Measurements from ENCODE around the gene SLC52A3.
A peak's percentile ranks its signal among the peaks of the same experiment; 100 is the strongest.

Gene SLC52A3

DNA sequence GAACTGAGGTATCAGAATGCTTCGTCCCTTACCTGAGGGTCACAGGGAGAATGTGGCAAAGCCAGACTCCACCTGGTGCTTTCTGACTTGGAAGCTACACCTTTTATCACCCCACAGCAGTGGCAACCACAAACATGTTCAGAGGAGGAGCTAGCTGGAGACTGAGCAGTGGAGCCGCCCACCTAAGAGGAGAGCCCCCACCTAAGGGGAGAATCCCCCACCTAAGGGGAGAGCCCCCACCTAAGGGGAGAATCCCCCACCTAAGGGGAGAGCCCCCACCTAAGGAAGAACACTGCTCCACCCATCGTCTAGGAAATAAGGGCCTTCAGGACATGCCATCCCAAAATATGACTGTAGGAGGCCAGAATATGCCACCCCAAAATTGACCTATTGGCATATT lies 4.0 kb downstream of the SLC52A3 start:
- DNase-seq = no peak

DNA sequence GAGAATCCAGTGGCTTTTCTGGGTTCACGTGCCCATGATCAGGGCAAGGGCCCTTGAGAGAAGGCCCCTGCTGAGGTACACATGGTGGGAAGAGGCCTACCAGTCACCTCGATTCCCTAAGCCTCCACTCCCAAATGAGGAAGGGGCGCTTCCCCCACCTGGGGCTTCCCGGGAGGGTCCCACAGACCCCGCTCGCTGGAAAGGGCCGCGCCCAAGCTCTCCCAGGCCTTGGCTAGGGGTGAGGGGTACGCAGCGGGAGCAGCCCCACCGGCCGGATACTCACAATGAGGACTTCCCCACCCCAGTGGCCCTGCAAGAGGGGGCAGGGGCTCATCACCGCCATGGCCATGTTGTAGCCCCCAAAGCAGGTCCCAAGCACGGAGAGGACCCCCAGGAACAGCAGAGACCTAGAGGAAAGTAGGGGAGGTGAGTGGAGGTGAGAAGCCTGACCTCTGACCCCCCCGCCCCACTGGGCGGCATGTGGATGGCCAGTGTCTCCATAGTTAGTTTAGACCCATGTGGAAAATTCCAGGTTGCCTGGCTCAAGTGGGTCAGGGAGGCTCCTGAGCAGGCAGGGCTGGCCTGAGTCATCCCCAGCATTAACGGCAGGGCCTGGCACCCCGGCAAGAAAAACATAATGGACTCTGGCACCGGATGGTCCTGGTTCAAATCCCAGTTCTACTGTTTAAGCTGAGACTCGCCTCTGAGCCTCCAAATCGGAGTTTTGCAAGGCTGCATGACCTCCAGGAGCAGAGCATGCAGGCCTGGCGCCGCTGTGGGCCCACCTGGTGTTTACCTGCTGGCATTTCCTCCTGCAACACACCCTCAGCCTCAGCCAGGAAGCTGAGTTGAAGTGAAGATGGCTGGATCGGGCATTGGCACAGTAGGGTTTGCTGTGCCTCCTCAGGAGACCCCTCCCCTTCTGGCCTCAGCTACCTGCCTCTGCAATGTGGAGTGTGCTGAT lies 6.6 kb downstream of the SLC52A3 start:
- DNase-seq = no peak

DNA sequence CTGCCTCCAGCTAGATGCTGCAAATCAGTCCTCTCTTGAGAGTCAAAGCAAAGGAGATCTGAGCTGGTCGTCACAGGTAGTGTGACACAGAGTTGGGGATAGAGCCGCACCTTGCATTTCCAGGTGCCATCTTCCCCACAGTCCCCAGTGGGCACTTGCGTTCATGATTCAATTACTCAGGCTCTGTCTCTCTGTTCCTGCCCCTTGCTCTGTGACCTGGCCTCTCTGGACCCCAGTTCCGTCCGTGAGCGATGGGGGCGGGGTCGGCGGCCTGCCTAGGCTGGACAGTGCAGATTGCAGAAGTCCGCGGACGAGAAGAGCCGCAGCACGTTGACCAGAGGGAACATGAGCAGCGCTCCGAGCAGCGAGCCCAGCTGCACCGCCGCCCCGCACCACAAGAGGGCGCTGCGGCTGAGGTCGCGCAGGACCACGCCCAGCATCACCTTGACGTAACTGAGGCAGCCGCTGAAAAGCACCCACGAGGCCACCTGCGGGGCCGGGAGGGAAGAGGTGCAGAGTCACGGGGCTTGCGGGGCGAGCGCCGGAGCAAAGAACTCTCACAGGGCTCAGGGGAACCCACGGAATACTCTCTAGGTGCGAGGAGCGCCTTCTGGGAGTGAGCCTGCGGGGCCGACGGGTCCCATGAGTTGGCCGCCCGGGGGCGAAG lies 7.4 kb downstream of the SLC52A3 start:
- DNase-seq = no peak

DNA sequence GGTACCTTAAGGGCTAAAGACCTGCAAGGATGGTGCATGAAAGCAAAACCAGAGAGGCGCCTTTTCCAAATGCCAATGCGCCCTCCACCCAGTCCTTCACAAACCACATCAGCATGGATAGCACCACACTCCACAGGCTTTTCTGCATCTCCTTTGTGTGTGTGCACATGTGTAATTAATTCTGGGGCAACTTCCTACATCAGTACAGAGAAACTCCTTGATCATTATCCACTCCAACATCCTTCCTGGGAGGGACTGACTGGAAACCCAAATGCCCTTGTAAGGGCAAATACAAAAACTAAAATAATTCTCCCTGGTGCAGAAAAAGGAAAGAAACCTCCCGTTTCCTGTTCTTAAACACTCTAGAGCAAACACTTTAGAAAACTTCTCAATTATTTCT lies 10.8 kb downstream of the SLC52A3 start:
- DNase-seq = no peak

DNA sequence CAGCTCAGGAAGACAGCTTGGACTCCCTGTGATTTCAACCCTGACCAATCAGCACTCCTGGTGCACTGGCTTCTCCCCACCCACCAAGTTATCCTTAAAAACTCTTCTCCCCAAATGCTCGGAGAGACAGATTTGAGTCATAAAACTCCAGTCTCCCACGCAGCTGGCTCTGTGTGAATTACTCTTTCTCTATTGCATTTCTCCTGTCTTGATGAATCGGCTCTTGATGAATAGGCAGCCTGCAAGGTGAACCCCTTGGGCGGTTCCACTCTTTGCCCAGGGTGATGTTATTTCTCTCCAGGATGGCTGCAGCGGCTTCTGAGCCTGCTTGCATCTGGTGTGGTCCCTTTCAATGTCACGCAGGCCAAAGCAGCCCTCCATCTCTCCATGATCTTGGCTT lies 12.4 kb downstream of the SLC52A3 start:
- no peak for DNase-seq

DNA sequence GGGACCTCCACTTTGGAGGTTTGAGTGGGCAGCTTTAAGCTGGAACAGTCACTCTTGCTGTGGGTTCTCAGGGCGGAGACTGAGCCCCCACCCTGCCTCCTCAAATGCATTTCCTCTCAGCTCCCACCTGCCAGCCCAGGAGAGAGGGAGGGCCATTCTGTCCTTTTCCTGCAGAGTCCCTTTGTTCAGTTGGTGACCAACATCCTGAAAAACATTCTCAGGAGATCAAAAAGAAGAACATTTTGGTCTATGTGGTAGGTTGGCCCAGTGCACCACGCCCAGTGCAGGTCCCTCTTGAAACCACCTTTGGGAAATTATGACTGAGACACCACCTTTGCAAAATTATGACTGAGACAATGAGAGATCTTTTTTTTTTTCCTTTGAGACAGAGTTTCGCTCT lies 13.4 kb downstream of the SLC52A3 start:
- DNase-seq = no peak

DNA sequence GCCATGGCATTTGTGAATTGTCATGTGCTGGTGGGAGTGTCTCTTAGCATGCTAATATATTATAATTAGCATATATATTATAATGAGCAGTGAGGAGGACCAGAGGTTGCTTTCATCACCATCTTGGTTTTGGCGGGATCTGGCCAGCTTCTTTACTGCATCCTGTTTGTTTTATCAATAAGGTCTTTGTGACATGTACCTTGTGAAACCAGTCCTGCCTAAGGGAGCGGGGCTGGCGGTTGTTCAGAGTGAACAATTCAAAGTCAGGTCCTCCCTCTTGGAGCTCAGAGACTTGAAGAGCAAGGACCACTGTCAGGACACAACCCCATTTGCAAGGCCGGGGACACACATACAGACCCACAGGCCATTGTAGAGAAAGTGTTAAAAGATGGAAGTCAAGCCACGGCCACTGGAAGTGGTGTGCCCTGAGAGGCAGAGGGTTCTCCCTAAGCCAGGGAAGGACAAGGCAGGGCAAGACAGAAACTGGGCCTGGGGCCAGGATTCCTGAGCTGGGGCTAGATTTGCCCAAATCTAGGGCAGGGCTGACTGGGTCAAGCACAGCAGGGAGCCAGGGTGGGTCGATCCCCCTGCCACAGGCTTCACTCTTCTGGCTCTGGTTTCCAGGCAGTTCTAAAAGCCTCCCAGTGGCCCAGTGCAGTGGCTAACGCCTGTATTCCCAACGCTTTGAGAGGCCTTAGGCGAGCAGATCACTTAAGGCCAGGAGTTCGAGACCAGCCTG lies 14.2 kb downstream of the SLC52A3 start:
- no peak for DNase-seq

DNA sequence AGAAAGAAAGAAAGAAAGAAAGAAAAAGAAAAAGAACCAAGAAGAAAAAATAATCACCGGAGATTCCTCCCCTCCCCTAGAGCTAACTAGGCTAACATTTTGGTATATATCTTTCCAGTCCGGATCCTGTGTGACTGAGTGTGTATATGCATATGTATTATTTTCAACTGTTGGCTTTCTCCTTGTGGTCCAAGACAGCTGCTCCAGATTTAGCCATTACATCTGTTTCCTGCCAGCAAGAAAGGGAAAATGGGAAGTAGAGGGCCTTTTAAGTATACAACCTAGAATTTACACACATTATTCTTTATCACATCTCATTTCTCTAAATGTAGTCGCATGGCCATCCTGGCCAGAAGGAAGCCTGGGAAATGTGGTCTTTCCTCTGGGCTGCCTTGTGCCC lies 15.2 kb downstream of the SLC52A3 start:
- no peak for DNase-seq

DNA sequence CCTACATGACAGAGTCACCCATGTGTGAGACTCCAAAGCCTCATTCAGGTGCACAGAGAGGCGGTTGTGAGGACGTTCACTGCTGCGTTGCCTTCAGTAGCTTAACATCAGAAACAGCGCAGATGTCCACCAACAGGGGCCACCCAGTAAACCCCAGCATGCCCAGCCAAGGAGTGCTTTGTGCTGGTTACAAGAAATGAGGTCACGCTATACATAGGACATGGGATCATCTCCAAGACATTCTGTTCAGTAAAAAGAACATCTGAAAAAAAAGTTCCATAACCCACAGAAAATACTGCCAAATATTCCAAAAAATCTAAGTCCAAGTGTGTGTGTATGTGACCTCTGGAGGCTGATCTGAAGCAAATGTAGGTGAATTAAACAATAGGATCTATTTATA lies 16.0 kb downstream of the SLC52A3 start:
- no peak for DNase-seq

DNA sequence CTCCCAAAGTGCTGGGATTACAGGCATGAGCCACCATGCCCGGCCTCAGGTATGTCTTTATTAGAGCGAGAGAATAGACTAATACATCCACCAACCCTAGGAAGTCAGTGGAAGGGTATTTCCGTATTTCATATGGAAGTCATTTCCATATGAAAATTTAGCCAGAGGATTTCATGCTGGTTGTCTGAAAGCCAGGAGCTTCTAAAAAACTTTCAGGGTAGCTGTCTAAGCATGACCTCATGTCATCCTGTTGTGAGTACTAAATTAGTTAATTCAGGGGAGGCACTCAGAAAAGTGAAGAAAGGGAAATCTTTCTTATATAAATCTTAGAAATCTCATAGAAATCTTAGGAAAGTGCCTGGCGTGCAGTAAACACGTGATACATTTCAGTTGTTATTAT lies 16.5 kb downstream of the SLC52A3 start:
- DNase-seq = no peak

DNA sequence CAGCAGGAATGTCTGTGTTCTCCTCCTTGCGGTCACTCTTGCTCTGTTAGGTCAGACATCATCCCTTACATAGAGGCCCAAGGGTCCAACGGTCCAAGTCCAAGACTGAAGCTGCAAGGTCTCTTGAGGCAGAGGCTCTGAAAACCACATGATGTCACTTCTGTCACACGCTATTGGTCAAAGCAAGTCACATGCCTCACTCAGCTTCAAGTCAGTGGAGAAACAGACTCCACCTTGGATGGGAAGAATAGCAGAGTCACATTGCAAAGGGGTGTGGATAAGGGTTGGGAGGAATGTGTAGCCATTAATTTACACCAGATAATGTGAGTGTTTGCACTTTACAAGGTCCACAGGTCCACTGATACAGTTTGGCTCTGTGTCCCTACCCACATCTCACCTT lies 17.5 kb downstream of the SLC52A3 start:
- DNase-seq = no peak

DNA sequence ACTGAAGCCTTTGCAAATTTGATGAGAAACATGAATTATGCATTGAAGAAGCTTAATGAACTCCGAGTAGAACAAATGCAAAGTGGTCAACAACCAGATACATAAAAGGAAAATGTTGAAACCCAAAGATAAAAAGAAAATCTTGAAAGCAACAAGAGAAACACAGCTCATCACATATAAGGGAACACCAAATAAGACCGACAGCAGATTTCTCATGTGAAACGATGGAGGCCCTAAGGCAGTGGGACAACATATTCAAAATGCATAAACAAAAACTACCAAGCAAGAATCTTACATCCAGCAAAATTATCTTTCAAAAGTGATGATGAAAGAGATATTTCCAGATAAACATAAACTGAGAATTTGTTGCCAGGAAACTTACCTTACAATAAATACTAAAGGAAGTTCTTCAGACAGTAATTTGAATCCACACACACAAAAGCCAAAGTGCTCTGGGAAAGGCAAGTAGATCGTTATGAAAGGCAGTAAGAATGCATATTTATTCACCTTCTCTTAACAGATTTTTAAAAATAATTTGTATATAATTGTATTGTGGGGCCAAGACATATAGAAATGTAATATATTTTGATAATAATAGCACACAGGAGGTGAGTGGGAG lies 22.5 kb downstream of the SLC52A3 start:
- no peak for DNase-seq

DNA sequence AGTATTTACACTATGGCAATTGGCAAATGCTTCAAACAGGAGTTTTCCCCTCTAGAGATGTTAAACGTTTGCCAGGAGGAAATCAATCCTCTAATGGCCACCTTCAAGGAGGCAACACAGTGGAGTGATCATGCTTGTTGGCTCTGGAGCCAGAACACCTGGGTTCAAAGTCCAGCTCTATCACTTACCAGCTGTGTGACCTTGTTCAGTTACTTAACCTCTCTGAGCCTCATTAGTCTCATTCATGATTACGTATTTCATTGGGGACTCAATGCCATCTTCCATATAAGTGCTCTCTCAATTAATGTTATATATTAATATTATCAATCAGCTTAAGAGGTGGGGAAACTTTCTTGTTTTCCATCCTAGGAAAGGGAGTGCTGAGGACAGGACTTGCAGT lies 26.1 kb downstream of the SLC52A3 start:
- DNase-seq = no peak

DNA sequence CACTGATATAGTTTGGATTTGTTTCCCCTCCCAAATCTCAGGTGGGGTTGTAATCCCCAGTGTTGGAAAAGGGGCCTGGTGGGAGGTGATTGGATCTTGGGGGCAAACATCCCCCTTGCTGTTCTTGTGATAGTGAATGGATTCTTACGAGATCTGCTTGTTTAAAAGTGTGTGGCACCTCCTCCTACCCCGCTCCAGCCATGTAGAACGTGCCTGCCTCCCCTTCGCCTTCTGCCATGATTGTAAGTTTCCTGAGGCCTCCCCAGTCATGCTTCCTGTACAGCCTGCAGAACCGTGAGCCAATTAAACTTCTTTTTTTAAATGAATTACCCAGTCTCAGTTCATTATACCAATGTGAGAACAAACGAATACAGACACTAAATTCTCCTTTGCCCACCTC lies 26.7 kb downstream of the SLC52A3 start:
- DNase-seq = no peak

DNA sequence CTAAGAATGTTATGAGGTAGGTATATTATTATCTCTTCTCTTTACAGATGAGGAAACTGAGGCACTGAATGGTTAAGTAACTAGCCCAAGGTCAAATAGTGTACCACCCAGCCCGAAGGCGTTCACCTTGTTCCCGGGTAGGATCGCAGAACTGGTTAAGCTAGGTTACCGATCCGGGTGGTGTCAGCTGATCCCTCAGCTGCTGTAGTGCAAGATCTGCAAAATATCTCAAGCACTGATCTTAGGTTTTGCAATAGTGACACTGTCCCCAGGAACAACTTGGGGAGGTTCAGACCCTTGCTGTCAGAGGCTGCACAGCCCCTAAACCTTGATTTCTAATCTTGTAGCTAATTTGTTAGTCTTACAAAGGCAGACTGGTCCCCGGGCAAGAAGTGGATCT lies 28.1 kb downstream of the SLC52A3 start:
- DNase-seq = no peak

DNA sequence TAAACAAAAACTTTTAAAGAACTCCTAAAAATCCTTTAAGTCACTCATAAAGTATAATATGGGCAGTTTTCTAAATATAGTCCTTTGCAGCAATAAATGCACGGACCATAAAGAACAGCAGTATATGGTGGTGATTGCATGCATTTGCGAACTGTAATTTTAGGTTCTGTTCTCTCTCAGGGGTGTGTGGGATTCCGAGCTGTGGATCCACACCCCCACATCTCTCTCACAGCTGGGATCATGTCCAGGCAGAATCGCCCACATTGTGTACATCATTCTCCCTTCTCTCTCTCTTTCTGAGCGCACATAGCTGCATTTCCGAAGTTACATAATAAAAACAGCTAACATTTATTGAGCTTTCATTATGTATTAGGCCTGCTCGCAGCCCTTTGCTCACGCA lies 28.6 kb downstream of the SLC52A3 start:
- no peak for DNase-seq

DNA sequence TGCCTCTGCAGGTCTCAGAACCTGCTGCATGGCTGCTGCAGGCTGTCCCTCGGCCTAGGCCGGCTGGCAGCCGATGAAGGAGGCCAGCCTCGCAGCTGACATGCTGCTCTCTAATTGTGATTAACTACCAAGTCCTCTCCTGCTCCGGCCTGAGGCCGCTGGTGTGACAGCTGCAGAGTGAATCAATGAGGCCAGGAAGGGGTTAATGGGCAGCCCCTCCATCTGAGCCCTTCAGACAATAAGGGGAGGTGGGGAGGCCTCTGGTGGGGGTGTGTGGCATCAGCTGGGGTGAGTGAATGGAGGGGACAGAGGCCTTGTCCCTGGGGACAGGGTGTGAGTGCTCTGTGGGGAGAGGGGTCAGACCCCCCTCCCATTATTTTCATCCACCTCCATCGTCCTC lies 34.4 kb downstream of the SLC52A3 start:
- no peak for DNase-seq

DNA sequence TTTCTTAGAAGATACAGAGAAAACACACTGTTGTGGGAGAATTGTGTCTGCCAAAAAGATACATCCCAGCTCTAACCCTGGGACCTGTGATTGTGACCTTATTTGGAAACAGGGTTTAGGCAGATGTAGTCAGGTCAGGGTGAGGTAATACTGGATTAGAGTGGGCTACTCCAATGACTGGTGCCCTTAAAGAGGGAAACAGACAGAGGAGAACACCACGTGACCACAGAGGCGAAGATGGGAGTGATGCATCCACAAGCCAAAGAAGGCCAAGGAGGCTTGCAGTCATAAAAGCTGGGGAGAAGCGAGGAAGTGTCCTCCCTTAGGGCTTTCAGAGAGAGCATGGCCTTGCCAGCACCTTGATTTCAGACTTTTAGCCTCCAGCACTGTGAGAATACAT lies 35.6 kb downstream of the SLC52A3 start:
- no peak for DNase-seq

DNA sequence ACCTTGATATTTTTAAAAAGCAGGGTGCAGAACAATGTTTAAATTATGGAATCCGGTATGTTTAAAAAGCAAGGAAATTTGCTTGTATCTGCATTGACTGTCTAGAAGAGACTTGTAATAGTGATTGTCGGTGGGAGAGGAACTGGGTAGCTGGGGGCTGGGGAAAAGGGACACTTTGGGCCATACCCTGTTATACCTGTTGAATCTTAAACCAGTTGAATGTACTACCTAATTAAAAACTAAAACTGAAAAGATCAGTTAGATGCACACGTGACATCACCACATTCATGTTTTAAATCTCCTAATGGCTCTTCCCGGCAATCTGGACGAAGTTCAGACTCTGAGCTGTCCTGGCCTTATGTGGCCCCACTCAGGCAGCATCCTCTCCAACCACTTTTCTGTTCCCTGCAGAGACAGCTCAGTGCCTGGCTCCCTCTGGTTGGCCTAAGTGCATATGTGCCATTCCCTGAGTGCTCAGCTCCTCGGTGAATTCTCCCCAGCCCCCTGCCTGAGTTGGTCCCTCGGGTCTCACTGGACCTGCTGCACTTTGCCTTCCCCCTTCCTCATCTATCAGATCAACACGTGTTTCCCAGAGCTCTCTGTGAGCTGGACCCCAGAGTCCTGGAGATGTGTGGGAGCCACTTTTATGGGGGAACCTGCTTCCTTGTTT lies 36.3 kb downstream of the SLC52A3 start:
- DNase-seq = no peak

DNA sequence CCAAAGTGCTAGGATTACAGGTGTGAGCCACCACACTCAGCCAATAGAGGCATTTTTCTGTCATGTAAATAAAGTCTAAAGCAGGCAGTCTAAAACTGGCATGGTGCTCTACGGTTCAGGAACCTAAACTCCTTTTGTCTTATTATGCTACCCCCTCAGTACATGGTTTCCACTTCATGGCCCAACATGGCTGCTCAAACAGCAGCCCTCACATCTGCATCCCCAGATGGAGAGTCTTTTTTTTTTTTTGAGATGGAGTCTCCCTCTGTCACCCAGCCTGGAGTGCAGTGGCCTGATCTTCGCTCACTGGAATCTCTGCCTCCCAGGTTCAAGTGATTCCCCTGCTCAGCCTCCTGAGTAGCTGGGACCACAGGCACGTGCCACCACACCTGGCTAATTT lies 38.3 kb downstream of the SLC52A3 start:
- no peak for DNase-seq

DNA sequence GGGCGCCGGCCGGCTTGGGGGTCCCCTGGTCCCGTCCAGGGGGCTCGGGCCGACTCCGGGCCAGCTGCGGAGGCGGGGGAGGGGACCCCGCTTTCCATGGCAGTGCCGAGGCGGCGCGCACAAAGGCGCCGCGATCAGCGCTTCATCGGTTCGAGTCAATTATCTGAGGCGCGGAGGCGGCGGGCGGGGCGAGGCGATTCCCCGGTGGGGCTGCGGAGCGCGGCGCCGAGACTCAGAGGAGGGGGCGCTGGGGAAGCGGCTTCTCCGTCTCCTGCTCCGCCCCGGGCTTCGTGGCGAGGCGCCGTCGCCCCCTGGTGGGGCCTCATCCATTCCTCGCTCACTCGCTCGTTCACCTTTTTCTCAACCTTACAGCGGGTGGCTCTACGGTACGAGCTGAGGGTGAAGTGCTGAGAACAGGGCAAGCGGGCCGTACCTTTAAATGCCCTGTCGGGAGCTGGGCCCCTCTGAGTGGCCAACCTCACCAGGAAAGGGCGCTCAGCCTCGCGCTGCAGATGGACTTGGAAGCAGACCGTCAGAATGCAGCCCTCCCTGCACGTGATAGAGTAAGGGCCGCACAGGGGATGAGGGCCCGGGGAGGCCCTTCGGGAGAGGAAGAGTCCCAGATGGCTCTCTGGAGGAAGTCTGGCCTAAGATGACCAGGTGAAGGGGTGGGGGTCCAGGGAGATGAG lies 39.9 kb downstream of the SLC52A3 start:
- DNase-seq = peak in 1 of 2 donors; percentile 28

DNA sequence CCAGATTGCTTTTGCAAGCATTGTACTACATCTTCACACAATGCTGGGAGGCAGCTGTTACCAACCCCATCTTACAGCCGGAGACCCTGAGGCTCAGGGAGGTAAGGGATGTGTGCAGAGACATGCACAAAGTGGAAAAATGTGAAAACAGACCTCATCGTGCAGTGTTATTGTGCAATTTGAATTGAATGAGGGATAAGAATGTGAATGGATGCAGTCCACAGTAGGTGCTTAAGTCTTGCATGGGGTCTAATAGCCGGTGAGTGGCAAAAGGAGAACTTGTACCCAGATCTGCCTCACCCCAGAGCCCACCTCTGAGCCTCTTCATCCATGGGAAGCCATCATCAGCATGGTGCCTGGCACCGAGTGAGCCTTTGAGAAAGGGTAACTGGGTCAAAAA lies 42.1 kb downstream of the SLC52A3 start:
- DNase-seq = no peak
